Activated T-helper 17 cell treated with anti-CD3 and anti-CD28 coated beads, Interleukin-2, amount 50 U/mL, for 72 hours (primary cell): ENCODE results near the gene USP48. TPM values are rescaled to one million over a fixed set of nuclear protein-coding genes. Genes with fewer than 3 reads are reported as not detected.

ENCODE experiments used
- ATAC-seq: fragments of 150-1000 bp; cut with Tn5 transposase; replicated peaks from 2 replicates; pipeline ENCODE4 v1.10.0; 2021; ENCODE audit warnings: mild to moderate bottlenecking, moderate library complexity
- H3K27ac Mint-ChIP-seq: one replicate; pipeline ENCODE4 v1.8.0; 2022; ENCODE audit warnings: mixed read lengths
- H3K27me3 Mint-ChIP-seq: one replicate; pipeline ENCODE4 v1.8.0; 2022; ENCODE audit warnings: mixed read lengths
- H3K36me3 Mint-ChIP-seq: one replicate; pipeline ENCODE4 v1.8.0; 2022; ENCODE audit warnings: low read depth, mild to moderate bottlenecking, mixed read lengths
- H3K4me1 Mint-ChIP-seq: one replicate; pipeline ENCODE4 v1.8.0; 2022; ENCODE audit warnings: mixed read lengths
- H3K4me3 Mint-ChIP-seq: one replicate; pipeline ENCODE4 v1.8.0; 2022; ENCODE audit warnings: mild to moderate bottlenecking, mixed read lengths
- H3K9me3 Mint-ChIP-seq: one replicate; pipeline ENCODE4 v1.8.0; 2022; ENCODE audit warnings: mixed read lengths
- total RNA-seq, 2 donors: library from RNA; stranded (reverse); gene quantifications; one replicate each; pipeline ENCODE4 v1.2.3, GENCODE V29; 2022

Gene USP48
- total RNA-seq, 2 donors from 2014 or later = 107 to 209 TPM

- H3K4me3 Mint-ChIP-seq = no peak overlapping the region
- no peak overlapping the region for H3K27ac Mint-ChIP-seq
Observed at GRCh38 chr1:21663951-21664805, 118.8 kb downstream of the USP48 start.

GRCh38 chr1:21663248-21663950 is 119.5 kb downstream of the USP48 start:
- Mint-ChIP-seq H3K36me3 (no peaks in the 10 kb centered on the region), H3K4me3 (no peak overlapping the region), H3K27ac (no peak overlapping the region), H3K27me3 (peaks cover 17% of the 10 kb centered on the region), H3K4me1 (peaks cover 5% of the 10 kb centered on the region), H3K9me3 (no peaks in the 10 kb centered on the region)
- ATAC-seq = no peak

More at GRCh38 chr1:21663951-21664805, 118.8 kb downstream of the USP48 start:
- H3K4me1 Mint-ChIP-seq = peaks cover 5% of the 10 kb centered on the region
- H3K27me3 Mint-ChIP-seq = peaks cover 17% of the 10 kb centered on the region
- H3K9me3 Mint-ChIP-seq = no peaks in the 10 kb centered on the region
- no peak for ATAC-seq
- H3K36me3 Mint-ChIP-seq = no peaks in the 10 kb centered on the region

- Mint-ChIP-seq H3K27ac (no peak overlapping the region), H3K4me1 (peaks cover 5% of the 10 kb centered on the region), H3K27me3 (peaks cover 15% of the 10 kb centered on the region), H3K4me3 (no peak overlapping the region), H3K9me3 (no peaks in the 10 kb centered on the region), H3K36me3 (no peaks in the 10 kb centered on the region)
- no peak for ATAC-seq
Observed at GRCh38 chr1:21662426-21663247, 120.3 kb downstream of the USP48 start.

GRCh38 chr1:21661886-21662285 is 121.1 kb downstream of the USP48 start:
- Mint-ChIP-seq H3K27ac (no peak overlapping the region), H3K4me3 (no peak overlapping the region), H3K4me1 (peaks cover 5% of the 10 kb centered on the region), H3K36me3 (no peaks in the 10 kb centered on the region), H3K9me3 (no peaks in the 10 kb centered on the region), H3K27me3 (peaks cover 14% of the 10 kb centered on the region)
- no peak for ATAC-seq

GRCh38 chr1:21659924-21660326 is 123.0 kb downstream of the USP48 start:
- H3K4me3 Mint-ChIP-seq = peak overlapping the region; percentile 65
- ATAC-seq = peak; percentile 4
- no peaks in the 10 kb centered on the region for H3K36me3 Mint-ChIP-seq
- peaks cover 11% of the 10 kb centered on the region for H3K27me3 Mint-ChIP-seq
- H3K27ac Mint-ChIP-seq = no peak overlapping the region
- no peaks in the 10 kb centered on the region for H3K9me3 Mint-ChIP-seq
- peaks cover 5% of the 10 kb centered on the region for H3K4me1 Mint-ChIP-seq

- H3K36me3 Mint-ChIP-seq = no peaks in the 10 kb centered on the region
- H3K9me3 Mint-ChIP-seq = no peaks in the 10 kb centered on the region
- H3K4me1 Mint-ChIP-seq = peaks cover 5% of the 10 kb centered on the region
- no peak overlapping the region for H3K27ac Mint-ChIP-seq
- peak overlapping the region; percentile 65 for H3K4me3 Mint-ChIP-seq
- H3K27me3 Mint-ChIP-seq = peaks cover 8% of the 10 kb centered on the region
- ATAC-seq = peak; percentile 87
Observed at GRCh38 chr1:21659099-21659923, 123.6 kb downstream of the USP48 start.

- no peak overlapping the region for H3K4me3 Mint-ChIP-seq
- H3K9me3 Mint-ChIP-seq = no peaks in the 10 kb centered on the region
- peaks cover 5% of the 10 kb centered on the region for H3K4me1 Mint-ChIP-seq
- no peaks in the 10 kb centered on the region for H3K36me3 Mint-ChIP-seq
- ATAC-seq = no peak
- peaks cover 7% of the 10 kb centered on the region for H3K27me3 Mint-ChIP-seq
- H3K27ac Mint-ChIP-seq = no peak overlapping the region
Observed at GRCh38 chr1:21657456-21658190, 125.3 kb downstream of the USP48 start.

GRCh38 chr1:21655748-21656147 is 127.2 kb downstream of the USP48 start:
- no peak for ATAC-seq
- H3K9me3 Mint-ChIP-seq = no peaks in the 10 kb centered on the region
- H3K4me3 Mint-ChIP-seq = no peak overlapping the region
- H3K36me3 Mint-ChIP-seq = no peaks in the 10 kb centered on the region
- no peak overlapping the region for H3K27ac Mint-ChIP-seq
- H3K27me3 Mint-ChIP-seq = peaks cover 6% of the 10 kb centered on the region
- peaks cover 12% of the 10 kb centered on the region for H3K4me1 Mint-ChIP-seq

GRCh38 chr1:21655259-21655658 is 127.7 kb downstream of the USP48 start:
- H3K9me3 Mint-ChIP-seq = no peaks in the 10 kb centered on the region
- H3K27ac Mint-ChIP-seq = no peak overlapping the region
- peaks cover 12% of the 10 kb centered on the region for H3K4me1 Mint-ChIP-seq
- H3K4me3 Mint-ChIP-seq = no peak overlapping the region
- H3K36me3 Mint-ChIP-seq = no peaks in the 10 kb centered on the region
- peaks cover 4% of the 10 kb centered on the region for H3K27me3 Mint-ChIP-seq
- ATAC-seq = no peak

- no peaks in the 10 kb centered on the region for H3K9me3 Mint-ChIP-seq
- H3K4me3 Mint-ChIP-seq = no peak overlapping the region
- peaks cover 4% of the 10 kb centered on the region for H3K27me3 Mint-ChIP-seq
- no peaks in the 10 kb centered on the region for H3K36me3 Mint-ChIP-seq
- no peak for ATAC-seq
- no peak overlapping the region for H3K27ac Mint-ChIP-seq
- H3K4me1 Mint-ChIP-seq = peaks cover 7% of the 10 kb centered on the region
Observed at GRCh38 chr1:21654209-21654608, 128.7 kb downstream of the USP48 start.

GRCh38 chr1:21653744-21654100 is 129.2 kb downstream of the USP48 start:
- Mint-ChIP-seq H3K27ac (no peak overlapping the region), H3K27me3 (peaks cover 4% of the 10 kb centered on the region), H3K36me3 (no peaks in the 10 kb centered on the region), H3K9me3 (no peaks in the 10 kb centered on the region), H3K4me1 (peaks cover 7% of the 10 kb centered on the region), H3K4me3 (no peak overlapping the region)
- no peak for ATAC-seq

- Mint-ChIP-seq H3K9me3 (no peaks in the 10 kb centered on the region), H3K36me3 (no peaks in the 10 kb centered on the region), H3K27ac (no peak overlapping the region), H3K4me3 (peak overlapping the region; percentile 72), H3K27me3 (peaks cover 4% of the 10 kb centered on the region), H3K4me1 (peaks cover 7% of the 10 kb centered on the region)
- no peak for ATAC-seq
Observed at GRCh38 chr1:21652937-21653743, 129.8 kb downstream of the USP48 start.
